GM12874 (cell line): ENCODE results near the gene WBP11.

Experiments used
- CTCF ChIP-seq: IDR thresholded peaks from 2 replicates; pipeline ENCODE4 v1.5.1; 2011; ENCODE audit warnings: low read depth, mild to moderate bottlenecking, control low read depth, low read length, moderate library complexity; ENCODE audit not compliant: insufficient read depth

WBP11 gene

GRCh38 chr12:14844401-14844800 is 41.1 kb upstream of the WBP11 start:
- no peak for TF ChIP-seq CTCF

GRCh38 chr12:14843425-14843887 is 40.2 kb upstream of the WBP11 start, which contains the start of gene ART4:
TSS of gene ART4 (minus strand) at chr12:14843526. CDS start at chr12:14843113, 413 bp downstream.
- no peak for TF ChIP-seq CTCF

- no peak for TF ChIP-seq CTCF
Observed at GRCh38 chr12:14842315-14842714, 39.0 kb upstream of the WBP11 start.

DNA sequence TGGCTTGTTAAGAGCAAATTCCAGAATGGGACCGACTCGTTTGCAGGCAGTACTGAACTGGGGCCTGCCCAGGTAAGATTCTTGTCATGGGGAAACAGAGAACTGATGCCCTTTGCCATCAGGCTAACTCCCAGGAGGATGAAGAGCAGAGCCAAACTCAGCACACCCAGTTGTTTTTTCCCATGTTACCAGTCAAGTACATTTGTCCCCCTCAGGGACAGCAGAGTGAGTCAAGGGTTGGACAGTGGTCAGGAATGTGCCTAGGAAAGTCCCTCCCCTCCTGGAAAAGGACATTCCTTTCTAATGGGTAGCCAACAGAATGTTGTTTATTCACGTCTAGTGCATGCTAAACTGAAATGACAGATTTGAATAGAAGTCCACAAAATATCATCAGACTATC is 38.5 kb upstream of the WBP11 start:
- TF ChIP-seq CTCF: no peak

- TF ChIP-seq CTCF: no peak
Observed at GRCh38 chr12:14840616-14841015, 37.3 kb upstream of the WBP11 start.

- no peak for TF ChIP-seq CTCF
Observed at GRCh38 chr12:14839262-14839661, 36.0 kb upstream of the WBP11 start.

DNA sequence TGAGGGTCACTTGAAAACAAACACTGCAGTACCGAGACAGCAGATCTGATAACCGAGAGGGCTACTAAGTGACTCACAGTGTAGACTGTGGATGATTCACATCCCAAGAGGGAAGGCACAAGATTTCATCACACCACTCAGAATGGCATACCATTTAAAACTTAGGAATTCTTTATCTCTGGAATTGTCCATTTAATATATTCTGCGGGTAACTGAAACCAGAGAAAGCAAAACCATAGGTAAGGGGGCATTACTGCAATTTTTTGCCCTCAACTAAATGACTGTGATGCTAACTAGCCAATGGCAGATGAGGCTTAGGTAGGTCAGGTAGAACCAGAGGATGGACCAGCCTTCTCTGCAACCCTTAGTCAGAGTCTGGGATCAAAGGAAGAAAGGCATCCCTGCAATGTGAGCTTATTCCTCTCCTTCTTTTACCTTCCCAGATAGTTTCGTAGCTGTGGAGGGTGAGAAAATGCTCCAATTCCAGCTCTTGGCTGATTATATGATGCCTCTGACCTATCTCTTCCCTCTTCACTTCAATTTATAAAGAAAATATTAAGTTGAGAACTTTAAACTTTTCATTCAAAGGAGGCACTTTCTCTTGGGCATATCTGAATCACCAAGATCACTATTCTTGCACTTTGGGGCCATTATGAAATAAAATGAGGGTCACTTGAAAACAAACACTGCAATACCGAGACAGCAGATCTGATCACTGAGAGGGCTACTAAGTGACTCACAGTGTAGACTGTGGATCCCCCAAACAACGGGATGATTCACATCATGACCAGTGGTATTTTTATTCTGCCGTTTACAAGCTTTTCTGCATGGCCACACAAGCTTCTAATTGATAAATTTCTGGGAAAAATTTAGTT is 33.3 kb upstream of the WBP11 start:
- no peak for TF ChIP-seq CTCF
